Measurements from ENCODE around the gene C3.

Gene C3

DNA sequence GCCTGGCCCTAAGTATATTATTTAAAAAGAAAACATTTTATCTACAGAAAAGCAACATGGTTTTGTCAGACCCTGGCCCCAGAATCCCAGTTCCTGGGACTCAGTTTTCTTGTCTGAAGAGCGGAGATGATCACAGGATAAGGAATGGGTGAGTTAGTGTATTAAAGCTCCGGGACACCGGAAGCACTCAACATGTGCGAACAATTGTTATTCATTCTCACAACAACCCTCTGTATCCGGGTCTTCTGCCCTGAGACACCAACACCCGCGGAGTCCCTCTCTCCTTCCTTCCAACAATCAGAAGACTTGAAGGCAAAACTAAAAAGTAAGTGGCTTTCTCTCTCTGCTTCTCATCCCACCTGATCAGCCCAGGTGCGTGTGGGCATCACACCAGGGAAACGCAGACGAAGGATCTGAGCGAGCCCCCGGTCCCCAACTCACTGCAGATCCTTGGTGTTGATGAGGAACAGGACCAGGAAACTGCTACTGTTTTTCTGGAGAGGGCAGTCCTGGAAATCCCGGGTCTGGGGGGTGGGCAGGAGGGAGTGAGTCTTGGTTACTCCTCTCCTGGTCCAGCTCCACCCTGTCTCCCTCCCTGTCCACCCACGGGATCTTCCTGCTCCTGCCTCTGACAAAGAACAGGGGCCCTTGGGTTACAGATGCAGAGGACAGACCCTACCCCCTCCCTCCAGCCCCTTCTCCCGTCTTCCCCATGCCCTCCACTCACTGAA is 14.9 kb upstream of the C3 start:
- H3K4me3 ChIP-seq (ENCODE audit: low read length) = peak overlapping the region; percentile 87
- H3K27ac ChIP-seq (ENCODE audit: low read length) = no peak overlapping the region

GRCh38 chr19:6734096-6734696 is 13.7 kb upstream of the C3 start:
- 0 out of 2 replicates have a peak, but pooled peaks cover 4% of the 10 kb centered on the region for H3K36me3 ChIP-seq (ENCODE audit: insufficient read depth, low read depth, low read length)
- no peak overlapping the region for H3K27ac ChIP-seq (ENCODE audit: low read length)
- no peaks in the 10 kb centered on the region for H3K9me3 ChIP-seq (ENCODE audit: insufficient read depth, low read depth, low read length)
- no peak overlapping the region for H3K9ac ChIP-seq (ENCODE audit: low read depth, low read length)
- no peak overlapping the region for H3K4me3 ChIP-seq (ENCODE audit: low read length)
- no peaks in the 10 kb centered on the region for H3K27me3 ChIP-seq (ENCODE audit: insufficient read depth, low read length)
- peaks cover 16% of the 10 kb centered on the region for H3K4me1 ChIP-seq (ENCODE audit: insufficient read depth, low read length)

More for the DNA sequence above, 14.9 kb upstream of the C3 start:
- Histone ChIP-seq H3K27me3 (ENCODE audit: insufficient read depth, low read length) (no peaks in the 10 kb centered on the region), H3K4me1 (ENCODE audit: insufficient read depth, low read length) (peaks cover 17% of the 10 kb centered on the region), H3K36me3 (ENCODE audit: insufficient read depth, low read depth, low read length) (0 out of 2 replicates have a peak, but pooled peaks cover 4% of the 10 kb centered on the region), H3K9ac (ENCODE audit: low read depth, low read length) (peak overlapping the region; percentile 80; the same call in 1 of the 2 replicates), H3K9me3 (ENCODE audit: insufficient read depth, low read depth, low read length) (no peaks in the 10 kb centered on the region)

DNA sequence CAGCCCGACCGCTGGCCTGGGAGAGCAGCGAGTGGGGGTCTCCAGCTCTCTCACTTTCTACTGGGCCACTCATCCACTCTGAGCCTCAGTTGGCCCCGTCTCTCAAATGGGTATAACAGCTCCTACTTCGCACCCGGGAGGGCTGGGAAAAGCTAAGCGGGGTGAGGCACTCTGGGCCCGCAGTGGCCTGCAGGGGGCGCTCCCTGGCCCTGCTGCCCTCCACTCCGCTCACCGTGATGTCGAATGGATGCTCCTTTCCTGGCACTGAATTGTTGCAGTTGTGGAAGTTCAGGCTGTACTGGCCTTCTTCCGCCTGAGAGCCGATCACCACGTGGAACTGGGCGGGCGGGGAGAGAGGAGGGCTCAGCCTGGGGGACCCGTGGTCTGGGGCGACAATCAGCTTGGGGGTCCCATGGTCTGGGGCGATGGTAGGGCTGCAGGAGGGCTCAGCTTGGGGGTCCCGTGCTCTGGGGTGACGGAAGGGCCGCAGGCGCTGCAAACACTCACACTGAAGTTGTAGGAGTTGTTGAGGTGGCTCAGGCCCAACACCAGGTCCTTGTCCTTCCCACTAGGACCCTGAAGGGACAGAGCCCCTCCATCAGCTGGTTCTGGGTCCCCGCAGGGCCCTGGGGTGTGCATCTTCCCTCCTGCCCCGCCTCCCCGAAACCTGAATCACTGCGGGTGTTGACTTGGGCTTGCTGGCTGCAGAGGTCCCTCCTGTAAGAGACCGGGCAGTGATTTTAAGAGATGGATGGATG is 13.1 kb upstream of the C3 start:
- H3K9ac ChIP-seq (ENCODE audit: low read depth, low read length) = no peak overlapping the region
- no peak overlapping the region for H3K27ac ChIP-seq (ENCODE audit: low read length)
- 0 out of 2 replicates have a peak, but pooled peaks cover 4% of the 10 kb centered on the region for H3K36me3 ChIP-seq (ENCODE audit: insufficient read depth, low read depth, low read length)
- no peaks in the 10 kb centered on the region for H3K27me3 ChIP-seq (ENCODE audit: insufficient read depth, low read length)
- H3K9me3 ChIP-seq (ENCODE audit: insufficient read depth, low read depth, low read length) = no peaks in the 10 kb centered on the region
- H3K4me3 ChIP-seq (ENCODE audit: low read length) = no peak overlapping the region
- peaks cover 15% of the 10 kb centered on the region for H3K4me1 ChIP-seq (ENCODE audit: insufficient read depth, low read length)

- Histone ChIP-seq H3K9ac (ENCODE audit: low read depth, low read length) (no peak overlapping the region), H3K4me3 (ENCODE audit: low read length) (no peak overlapping the region), H3K4me1 (ENCODE audit: insufficient read depth, low read length) (peaks cover 9% of the 10 kb centered on the region), H3K36me3 (ENCODE audit: insufficient read depth, low read depth, low read length) (0 out of 2 replicates have a peak, but pooled peaks cover 4% of the 10 kb centered on the region), H3K27me3 (ENCODE audit: insufficient read depth, low read length) (no peaks in the 10 kb centered on the region), H3K9me3 (ENCODE audit: insufficient read depth, low read depth, low read length) (no peaks in the 10 kb centered on the region), H3K27ac (ENCODE audit: low read length) (no peak overlapping the region)
These were observed 12.4 kb upstream of the C3 start for GRCh38 chr19:6732803-6733337.

DNA sequence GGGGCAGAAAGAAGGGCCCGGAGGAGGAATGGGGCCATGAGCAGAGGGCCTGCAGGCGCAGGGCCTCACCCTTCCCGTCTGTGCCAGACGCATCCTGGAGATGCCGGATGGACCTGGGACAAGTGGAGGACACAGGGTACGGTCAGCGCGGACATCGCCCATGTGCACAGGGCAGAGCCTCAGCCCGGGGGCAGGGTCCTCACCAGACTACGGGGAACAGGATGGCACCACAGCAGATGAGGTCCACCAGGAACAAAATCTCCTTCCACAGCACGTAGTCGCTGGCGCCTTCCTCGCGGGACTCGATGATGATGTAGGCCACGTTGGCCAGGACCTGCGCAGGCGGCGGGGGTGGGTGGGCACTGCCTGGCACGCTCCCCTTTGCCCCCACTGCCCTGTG is 11.4 kb upstream of the C3 start:
- Histone ChIP-seq H3K9ac (ENCODE audit: low read depth, low read length) (no peak overlapping the region), H3K27me3 (ENCODE audit: insufficient read depth, low read length) (no peaks in the 10 kb centered on the region), H3K4me3 (ENCODE audit: low read length) (no peak overlapping the region), H3K9me3 (ENCODE audit: insufficient read depth, low read depth, low read length) (no peaks in the 10 kb centered on the region), H3K4me1 (ENCODE audit: insufficient read depth, low read length) (peaks cover 9% of the 10 kb centered on the region), H3K36me3 (ENCODE audit: insufficient read depth, low read depth, low read length) (0 out of 2 replicates have a peak, but pooled peaks cover 4% of the 10 kb centered on the region), H3K27ac (ENCODE audit: low read length) (no peak overlapping the region)

DNA sequence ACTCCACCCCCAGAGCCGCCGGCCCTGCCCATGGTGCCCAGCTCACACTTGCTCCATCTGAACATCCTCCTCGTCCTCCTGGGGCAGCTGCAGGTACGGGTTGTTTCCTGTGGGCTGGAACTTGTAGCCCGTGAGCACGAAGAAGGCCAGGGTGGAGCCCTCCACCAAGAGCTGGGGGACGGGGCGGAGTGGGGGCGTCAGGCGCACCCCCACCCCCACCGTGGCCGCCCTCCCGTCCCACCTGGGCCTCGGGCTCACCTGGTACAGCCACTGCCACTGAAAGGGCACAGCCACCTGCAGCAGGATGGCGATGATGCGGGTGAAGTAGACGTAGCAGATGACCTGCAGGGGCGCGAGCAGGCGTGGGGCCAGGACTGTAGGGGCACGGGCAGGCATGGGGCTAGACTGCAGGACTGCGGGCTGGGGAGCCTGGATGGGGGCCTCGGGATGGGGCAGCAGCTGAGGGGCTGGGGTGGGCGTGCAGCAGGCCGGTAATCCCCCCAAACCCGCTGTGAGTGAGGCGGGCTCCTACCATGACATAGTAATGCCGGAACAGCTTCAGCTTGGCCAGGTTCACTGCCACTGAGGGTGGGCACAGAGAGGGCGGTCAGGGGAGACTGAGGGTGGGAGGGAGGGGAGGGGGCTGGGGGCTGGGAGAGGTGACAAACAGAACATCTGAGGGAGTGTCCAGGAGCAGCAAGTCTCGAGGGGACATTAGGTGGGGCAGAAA is 10.7 kb upstream of the C3 start:
- Histone ChIP-seq H3K4me3 (ENCODE audit: low read length) (no peak overlapping the region), H3K27me3 (ENCODE audit: insufficient read depth, low read length) (no peaks in the 10 kb centered on the region), H3K36me3 (ENCODE audit: insufficient read depth, low read depth, low read length) (0 out of 2 replicates have a peak, but pooled peaks cover 4% of the 10 kb centered on the region), H3K9me3 (ENCODE audit: insufficient read depth, low read depth, low read length) (no peaks in the 10 kb centered on the region), H3K27ac (ENCODE audit: low read length) (no peak overlapping the region), H3K9ac (ENCODE audit: low read depth, low read length) (no peak overlapping the region), H3K4me1 (ENCODE audit: insufficient read depth, low read length) (peaks cover 9% of the 10 kb centered on the region)

- H3K4me1 ChIP-seq (ENCODE audit: insufficient read depth, low read length) = peaks cover 4% of the 10 kb centered on the region; the same call in 1 of the 2 replicates
- H3K4me3 ChIP-seq (ENCODE audit: low read length) = no peak overlapping the region; the same call in 1 of the 2 replicates
- H3K36me3 ChIP-seq (ENCODE audit: insufficient read depth, low read depth, low read length) = 0 out of 2 replicates have a peak, but pooled peaks cover 4% of the 10 kb centered on the region
- H3K9ac ChIP-seq (ENCODE audit: low read depth, low read length) = no peak overlapping the region
- no peak overlapping the region for H3K27ac ChIP-seq (ENCODE audit: low read length)
- no peaks in the 10 kb centered on the region for H3K9me3 ChIP-seq (ENCODE audit: insufficient read depth, low read depth, low read length)
- H3K27me3 ChIP-seq (ENCODE audit: insufficient read depth, low read length) = no peaks in the 10 kb centered on the region
These were observed 9.8 kb upstream of the C3 start for GRCh38 chr19:6730153-6730804.

DNA sequence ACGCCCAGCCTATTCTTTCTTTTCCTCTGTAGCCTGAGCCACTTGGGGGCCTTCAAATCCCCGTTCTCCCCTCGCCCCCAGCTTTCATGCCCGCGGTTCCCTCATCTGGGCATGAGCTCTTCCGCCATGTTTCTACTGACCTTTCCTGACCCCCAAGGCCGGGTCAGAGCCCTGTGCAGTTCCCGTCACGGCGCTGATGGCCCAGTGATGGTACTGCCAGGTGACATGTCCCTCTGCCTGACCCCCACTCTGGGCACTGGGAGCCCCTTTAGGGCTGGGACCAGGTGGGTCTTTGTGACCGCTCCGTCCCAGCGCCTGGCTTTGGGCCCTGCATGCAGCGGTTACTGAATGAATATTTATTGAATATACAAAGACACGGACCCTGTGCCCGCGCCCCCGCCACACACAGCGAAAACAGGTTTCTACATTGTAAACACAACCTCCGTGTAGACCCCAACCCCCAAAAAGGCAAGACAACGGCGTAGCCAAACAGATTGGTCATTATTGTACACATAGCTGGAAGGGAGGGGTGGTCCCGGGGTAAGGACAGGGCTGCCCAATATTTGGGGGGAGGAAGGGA is 9.2 kb upstream of the C3 start:
- H3K36me3 ChIP-seq (ENCODE audit: insufficient read depth, low read depth, low read length) = 0 out of 2 replicates have a peak, but pooled peaks cover 4% of the 10 kb centered on the region
- H3K27me3 ChIP-seq (ENCODE audit: insufficient read depth, low read length) = no peaks in the 10 kb centered on the region
- H3K4me3 ChIP-seq (ENCODE audit: low read length) = no peak overlapping the region; the same call in 1 of the 2 replicates
- H3K9me3 ChIP-seq (ENCODE audit: insufficient read depth, low read depth, low read length) = no peaks in the 10 kb centered on the region
- H3K9ac ChIP-seq (ENCODE audit: low read depth, low read length) = no peak overlapping the region
- H3K27ac ChIP-seq (ENCODE audit: low read length) = no peak overlapping the region
- 0 out of 2 replicates have a peak, but pooled peaks cover 2% of the 10 kb centered on the region for H3K4me1 ChIP-seq (ENCODE audit: insufficient read depth, low read length)

- Histone ChIP-seq H3K4me1 (ENCODE audit: insufficient read depth, low read length) (no peaks in the 10 kb centered on the region), H3K9me3 (ENCODE audit: insufficient read depth, low read depth, low read length) (no peaks in the 10 kb centered on the region), H3K36me3 (ENCODE audit: insufficient read depth, low read depth, low read length) (0 out of 2 replicates have a peak, but pooled peaks cover 4% of the 10 kb centered on the region), H3K9ac (ENCODE audit: low read depth, low read length) (no peak overlapping the region), H3K27me3 (ENCODE audit: insufficient read depth, low read length) (no peaks in the 10 kb centered on the region), H3K4me3 (ENCODE audit: low read length) (no peak overlapping the region), H3K27ac (ENCODE audit: low read length) (no peak overlapping the region)
These were observed 7.9 kb upstream of the C3 start for GRCh38 chr19:6728346-6728745.

GRCh38 chr19:6725513-6726231 is 5.2 kb upstream of the C3 start:
- Histone ChIP-seq H3K4me1 (ENCODE audit: insufficient read depth, low read length) (no peaks in the 10 kb centered on the region), H3K27ac (ENCODE audit: low read length) (no peak overlapping the region)

More at GRCh38 chr19:6725513-6726231, 5.2 kb upstream of the C3 start:
- Histone ChIP-seq H3K36me3 (ENCODE audit: insufficient read depth, low read depth, low read length) (no peaks in the 10 kb centered on the region), H3K9me3 (ENCODE audit: insufficient read depth, low read depth, low read length) (no peaks in the 10 kb centered on the region), H3K9ac (ENCODE audit: low read depth, low read length) (no peak overlapping the region), H3K27me3 (ENCODE audit: insufficient read depth, low read length) (no peaks in the 10 kb centered on the region), H3K4me3 (ENCODE audit: low read length) (no peak overlapping the region)

Data from iPS-20b (cell line).